HL-60 (cell line): ENCODE data around the gene IFI16.
A peak's percentile ranks its signal among the peaks of the same experiment; 100 is the strongest.

Experiments
- DNase-seq, 2 experiments: peaks; one replicate each; pipeline ENCODE4 v3.0.0-alpha.2; 2010 to 2020; ENCODE audit warnings: low read depth in 1 of 2, low spot score in 1 of 2
- H3K27ac ChIP-seq: fragments of 250-450 bp; sonication (Bioruptor Pico); replicated peaks from 2 replicates; pipeline ENCODE4 v1.5.1; 2020; ENCODE audit warnings: mild to moderate bottlenecking, moderate library complexity
- H3K27me3 ChIP-seq: fragments of 250-450 bp; sonication (Bioruptor Pico); 2 replicates; pipeline ENCODE4 v1.5.1; 2021; ENCODE audit warnings: mild to moderate bottlenecking, moderate library complexity; ENCODE audit not compliant: insufficient read depth, poor library complexity, severe bottlenecking
- H3K4me3 ChIP-seq: replicated peaks from 2 replicates; pipeline ENCODE4 v1.5.1; 2011; ENCODE audit warnings: mild to moderate bottlenecking, control low read depth, low read length; ENCODE audit not compliant: insufficient read depth
- GABPA ChIP-seq: IDR thresholded peaks from 2 replicates; pipeline ENCODE4 v1.6.1; 2012; ENCODE audit warnings: low read depth
- POLR2AphosphoS5 ChIP-seq: IDR thresholded peaks from 2 replicates; pipeline ENCODE4 v1.6.1; 2012; ENCODE audit warnings: low read depth
- SPI1 ChIP-seq: IDR thresholded peaks from 2 replicates; pipeline ENCODE4 v1.6.1; 2012; ENCODE audit warnings: low read depth, mild to moderate bottlenecking, borderline replicate concordance
- TF ChIP-seq, protein P1 (sequence below): IDR thresholded peaks from 2 replicates; pipeline ENCODE4 v1.6.1; 2012; ENCODE audit warnings: low read depth; ENCODE audit not compliant: insufficient replicate concordance
- TF ChIP-seq, protein P2 (sequence below): IDR thresholded peaks from one replicate; pipeline ENCODE4 v1.5.1; 2011; ENCODE audit warnings: low read length, control low read depth, inconsistent platforms; ENCODE audit not compliant: insufficient read depth

IFI16 gene

DNA sequence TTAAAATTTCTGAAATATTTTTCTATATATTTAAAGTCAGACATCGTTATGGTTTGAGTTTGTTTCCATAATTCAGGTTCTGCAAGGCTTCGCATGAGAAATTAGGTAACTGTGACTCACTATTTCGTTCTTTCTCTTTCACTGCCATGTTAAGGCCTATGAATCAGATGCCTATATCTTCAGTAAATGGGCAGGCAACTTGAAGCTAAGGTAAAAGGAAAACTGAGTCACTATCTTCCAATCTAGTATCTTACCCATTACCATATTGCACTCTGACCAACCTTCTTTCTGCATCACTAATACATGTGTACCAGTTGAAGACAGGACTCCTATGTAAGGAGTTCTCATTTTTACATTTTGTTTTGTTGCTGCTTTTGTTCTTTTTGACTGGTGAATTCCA, 40.5 kb upstream of the IFI16 start:
- TF ChIP-seq, protein P1, sequence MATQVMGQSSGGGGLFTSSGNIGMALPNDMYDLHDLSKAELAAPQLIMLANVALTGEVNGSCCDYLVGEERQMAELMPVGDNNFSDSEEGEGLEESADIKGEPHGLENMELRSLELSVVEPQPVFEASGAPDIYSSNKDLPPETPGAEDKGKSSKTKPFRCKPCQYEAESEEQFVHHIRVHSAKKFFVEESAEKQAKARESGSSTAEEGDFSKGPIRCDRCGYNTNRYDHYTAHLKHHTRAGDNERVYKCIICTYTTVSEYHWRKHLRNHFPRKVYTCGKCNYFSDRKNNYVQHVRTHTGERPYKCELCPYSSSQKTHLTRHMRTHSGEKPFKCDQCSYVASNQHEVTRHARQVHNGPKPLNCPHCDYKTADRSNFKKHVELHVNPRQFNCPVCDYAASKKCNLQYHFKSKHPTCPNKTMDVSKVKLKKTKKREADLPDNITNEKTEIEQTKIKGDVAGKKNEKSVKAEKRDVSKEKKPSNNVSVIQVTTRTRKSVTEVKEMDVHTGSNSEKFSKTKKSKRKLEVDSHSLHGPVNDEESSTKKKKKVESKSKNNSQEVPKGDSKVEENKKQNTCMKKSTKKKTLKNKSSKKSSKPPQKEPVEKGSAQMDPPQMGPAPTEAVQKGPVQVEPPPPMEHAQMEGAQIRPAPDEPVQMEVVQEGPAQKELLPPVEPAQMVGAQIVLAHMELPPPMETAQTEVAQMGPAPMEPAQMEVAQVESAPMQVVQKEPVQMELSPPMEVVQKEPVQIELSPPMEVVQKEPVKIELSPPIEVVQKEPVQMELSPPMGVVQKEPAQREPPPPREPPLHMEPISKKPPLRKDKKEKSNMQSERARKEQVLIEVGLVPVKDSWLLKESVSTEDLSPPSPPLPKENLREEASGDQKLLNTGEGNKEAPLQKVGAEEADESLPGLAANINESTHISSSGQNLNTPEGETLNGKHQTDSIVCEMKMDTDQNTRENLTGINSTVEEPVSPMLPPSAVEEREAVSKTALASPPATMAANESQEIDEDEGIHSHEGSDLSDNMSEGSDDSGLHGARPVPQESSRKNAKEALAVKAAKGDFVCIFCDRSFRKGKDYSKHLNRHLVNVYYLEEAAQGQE: no peak
- TF ChIP-seq, protein P2, sequence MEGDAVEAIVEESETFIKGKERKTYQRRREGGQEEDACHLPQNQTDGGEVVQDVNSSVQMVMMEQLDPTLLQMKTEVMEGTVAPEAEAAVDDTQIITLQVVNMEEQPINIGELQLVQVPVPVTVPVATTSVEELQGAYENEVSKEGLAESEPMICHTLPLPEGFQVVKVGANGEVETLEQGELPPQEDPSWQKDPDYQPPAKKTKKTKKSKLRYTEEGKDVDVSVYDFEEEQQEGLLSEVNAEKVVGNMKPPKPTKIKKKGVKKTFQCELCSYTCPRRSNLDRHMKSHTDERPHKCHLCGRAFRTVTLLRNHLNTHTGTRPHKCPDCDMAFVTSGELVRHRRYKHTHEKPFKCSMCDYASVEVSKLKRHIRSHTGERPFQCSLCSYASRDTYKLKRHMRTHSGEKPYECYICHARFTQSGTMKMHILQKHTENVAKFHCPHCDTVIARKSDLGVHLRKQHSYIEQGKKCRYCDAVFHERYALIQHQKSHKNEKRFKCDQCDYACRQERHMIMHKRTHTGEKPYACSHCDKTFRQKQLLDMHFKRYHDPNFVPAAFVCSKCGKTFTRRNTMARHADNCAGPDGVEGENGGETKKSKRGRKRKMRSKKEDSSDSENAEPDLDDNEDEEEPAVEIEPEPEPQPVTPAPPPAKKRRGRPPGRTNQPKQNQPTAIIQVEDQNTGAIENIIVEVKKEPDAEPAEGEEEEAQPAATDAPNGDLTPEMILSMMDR: no peak
- TF ChIP-seq SPI1 (no peak), POLR2AphosphoS5 (no peak), GABPA (no peak)
- DNase-seq: no peak
- Histone ChIP-seq H3K27ac (no peak overlapping the region), H3K4me3 (no peak overlapping the region), H3K27me3 (no peaks in the 10 kb centered on the region)

DNA sequence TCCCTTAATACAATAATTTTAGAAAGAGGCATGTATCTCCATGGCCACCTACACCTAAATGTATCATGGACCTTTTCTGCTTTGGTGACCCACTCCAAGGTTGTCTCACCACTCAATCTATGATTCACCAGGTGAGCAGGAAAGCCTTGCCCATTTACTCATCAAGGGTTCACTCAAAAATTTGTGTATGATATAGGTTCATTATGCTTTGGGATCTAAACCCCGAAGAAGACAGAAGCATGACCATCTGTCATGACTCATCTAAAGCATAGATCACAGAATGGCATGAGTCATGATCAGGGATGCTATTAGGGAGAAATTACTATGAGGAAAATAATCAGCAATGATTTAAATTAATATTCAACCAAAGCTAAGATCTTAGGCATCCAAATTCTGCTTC, 39.9 kb upstream of the IFI16 start:
- DNase-seq: no peak
- Histone ChIP-seq H3K4me3 (no peak overlapping the region), H3K27me3 (no peaks in the 10 kb centered on the region), H3K27ac (no peak overlapping the region)
- TF ChIP-seq, protein P2: no peak
- no peak for TF ChIP-seq GABPA
- no peak for TF ChIP-seq SPI1
- TF ChIP-seq, protein P1: no peak
- TF ChIP-seq POLR2AphosphoS5: no peak

DNA sequence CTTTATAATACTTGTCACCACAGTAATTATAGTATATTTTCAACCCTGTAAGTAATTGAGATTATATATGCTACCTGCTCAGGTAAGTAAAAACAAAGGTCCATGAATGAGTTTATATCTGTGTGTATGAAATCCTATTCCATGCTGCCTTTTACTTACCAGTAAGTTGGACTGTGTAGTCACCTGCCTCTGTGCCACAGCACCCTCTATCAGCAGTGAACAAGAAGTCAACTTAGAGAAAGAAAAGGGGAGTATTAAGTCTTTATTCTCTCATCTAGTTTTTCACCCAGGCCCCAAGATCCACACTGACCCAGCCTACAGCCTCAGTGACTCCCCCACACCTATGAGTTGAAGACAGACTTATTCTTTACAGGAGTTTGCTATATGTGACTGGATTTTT, 36.9 kb upstream of the IFI16 start:
- peak in 1 of 2 experiments; percentile 55 for DNase-seq
- Histone ChIP-seq H3K4me3 (no peak overlapping the region), H3K27me3 (no peaks in the 10 kb centered on the region), H3K27ac (no peak overlapping the region)
- TF ChIP-seq GABPA: no peak
- TF ChIP-seq, protein P2: peak; percentile 2

DNA sequence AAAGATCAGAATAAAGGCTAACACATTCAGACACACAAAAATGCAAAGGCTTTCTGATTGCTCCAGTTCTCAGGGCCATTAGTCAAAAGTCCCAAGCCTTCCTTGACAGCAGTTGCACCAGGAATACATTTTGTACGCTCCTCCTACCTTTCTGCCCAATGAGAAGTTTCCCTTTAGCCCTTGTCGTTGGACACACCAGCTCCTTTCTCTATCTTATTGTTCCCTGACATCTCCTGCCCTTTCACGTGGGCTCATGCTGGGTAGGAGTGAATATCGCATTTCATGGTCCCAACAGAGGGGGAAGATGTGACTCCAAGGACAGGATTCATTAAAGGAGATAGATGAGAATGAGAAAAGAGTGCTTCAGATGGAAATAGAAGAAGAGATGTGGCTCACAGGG, 33.5 kb upstream of the IFI16 start:
- Histone ChIP-seq H3K27ac (no peak overlapping the region), H3K4me3 (no peak overlapping the region), H3K27me3 (no peaks in the 10 kb centered on the region)
- no peak for TF ChIP-seq POLR2AphosphoS5
- TF ChIP-seq, protein P2: no peak
- TF ChIP-seq, protein P1: no peak
- no peak for TF ChIP-seq GABPA
- TF ChIP-seq SPI1: no peak
- no peak for DNase-seq
